Activated CD4-positive, alpha-beta T cell treated with anti-CD3 and anti-CD28 coated beads for 4 hours (primary cell): ENCODE measurements around the gene PLBD2.

Experiments used
- DNase-seq, 2 donors: peaks; one replicate each; pipeline ENCODE4 v3.0.0-alpha.2; 2020

PLBD2 gene

DNA sequence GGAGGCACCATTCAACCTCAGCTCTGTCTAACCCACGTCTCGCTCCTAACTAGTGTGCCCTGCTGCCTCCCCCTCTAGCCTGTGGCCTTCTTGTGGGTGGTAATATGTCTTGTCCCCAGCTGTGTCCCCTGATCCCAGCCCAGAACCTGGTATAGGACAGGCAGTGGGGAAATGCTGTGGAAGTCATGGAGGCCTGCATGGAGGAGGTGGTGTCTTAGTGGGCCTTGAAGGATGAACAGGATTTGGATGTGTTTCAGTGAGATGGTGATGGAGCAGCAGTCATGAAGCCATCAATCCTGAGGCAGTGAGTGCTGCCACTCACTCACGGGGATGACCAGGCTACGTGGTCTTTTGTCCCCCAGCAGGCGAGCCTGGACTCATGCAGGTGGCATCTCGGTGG lies 13.4 kb downstream of the PLBD2 start:
- no peak for DNase-seq

DNA sequence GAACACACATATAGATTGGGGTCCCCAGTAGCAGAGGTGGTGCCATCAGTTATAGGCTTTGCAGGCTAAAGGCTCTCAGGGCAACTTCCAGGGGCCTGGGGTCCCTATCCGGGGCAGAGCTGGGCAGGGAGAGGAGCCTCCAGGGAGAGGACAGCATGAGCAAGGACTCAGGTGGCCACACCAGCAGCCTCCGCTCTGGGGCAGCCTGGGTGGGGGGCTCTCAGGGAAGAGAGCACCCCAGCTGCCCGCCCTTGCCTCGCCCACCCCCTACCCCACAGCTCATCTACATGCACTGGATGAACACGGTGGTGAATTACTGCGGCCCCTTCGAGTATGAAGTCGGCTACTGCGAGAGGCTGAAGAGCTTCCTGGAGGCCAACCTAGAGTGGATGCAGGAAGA lies 14.0 kb downstream of the PLBD2 start:
- DNase-seq = no peak

DNA sequence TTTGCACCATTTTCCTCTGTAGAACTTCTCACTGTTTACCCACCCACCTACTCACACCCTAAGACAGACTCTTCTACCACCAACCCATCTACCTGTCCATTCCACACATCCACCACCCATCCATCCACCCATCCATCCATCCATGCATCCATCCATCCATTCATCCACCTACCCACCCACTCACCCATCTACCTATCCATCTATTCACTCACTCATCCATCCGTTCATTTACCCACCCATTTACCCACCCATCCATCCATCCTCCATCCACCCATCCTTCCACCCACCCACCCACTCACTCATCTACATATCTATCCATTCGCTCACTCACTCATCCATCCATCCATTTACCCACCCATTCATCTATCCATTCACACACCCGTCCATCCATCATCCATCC lies 15.1 kb downstream of the PLBD2 start:
- no peak for DNase-seq

DNA sequence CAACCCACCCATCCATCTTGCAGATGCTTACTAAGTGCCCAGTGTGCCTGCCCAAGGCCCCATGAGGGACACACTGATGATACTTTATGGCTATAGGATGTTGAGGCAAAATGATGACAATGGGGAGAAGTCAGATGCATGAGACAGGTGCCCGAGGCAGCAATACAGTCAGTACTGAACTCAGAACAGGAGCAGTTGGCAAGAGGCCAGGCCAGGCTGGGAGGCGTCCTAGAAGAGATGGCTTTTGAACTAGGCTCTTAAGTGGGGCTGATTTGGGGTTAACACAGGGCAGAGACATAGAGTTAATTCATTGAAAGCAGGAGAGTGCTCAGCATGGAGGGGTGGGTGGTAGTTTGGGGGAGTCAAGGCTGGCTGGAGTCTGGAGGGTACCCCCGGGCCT lies 15.6 kb downstream of the PLBD2 start:
- no peak for DNase-seq

DNA sequence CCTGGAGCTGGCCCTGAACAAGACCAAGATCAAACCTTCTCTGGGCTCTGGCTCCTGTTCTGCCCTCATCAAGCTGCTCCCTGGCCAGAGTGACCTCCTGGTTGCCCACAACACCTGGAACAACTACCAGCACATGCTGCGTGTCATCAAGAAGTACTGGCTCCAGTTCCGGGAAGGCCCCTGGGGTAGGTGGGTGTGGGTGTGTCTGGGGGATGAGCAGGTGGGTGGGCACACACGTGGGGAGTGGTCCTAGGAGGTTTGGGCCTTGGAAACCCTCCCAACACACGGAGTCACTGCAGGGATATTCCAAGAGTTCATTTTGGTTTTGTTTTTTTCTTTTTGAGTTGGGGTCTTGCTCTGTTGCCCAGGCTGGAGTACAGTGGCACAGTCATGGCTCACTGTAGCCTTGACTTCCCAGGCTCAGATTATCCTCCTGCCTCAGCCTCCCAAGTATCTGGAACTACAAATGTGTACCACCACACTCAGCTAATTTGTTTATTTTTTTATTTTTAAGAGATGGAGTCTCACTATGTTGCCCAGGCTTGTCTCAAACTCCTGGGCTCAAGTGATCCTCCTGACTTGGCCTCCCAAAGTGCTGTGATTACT lies 16.5 kb downstream of the PLBD2 start:
- no peak for DNase-seq

DNA sequence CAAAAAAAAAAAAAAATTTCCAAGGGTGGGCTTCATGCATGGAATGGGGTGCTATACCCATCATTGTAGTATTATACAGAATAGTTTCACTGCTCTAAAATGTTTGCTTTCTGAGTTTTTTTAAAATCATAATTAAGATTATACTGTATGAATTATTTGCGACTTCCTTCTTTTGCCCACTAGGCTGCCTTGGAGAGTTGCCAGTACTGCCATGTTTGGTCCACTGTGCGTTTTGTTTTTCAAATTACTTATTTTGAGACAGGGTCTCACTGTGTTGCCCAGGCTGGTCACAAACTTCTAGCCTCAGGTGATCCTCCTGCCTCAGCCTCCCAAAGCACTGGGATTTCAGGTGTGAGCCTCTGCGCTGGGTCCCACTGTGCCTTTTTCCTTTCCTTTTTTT lies 19.9 kb downstream of the PLBD2 start:
- DNase-seq = no peak

DNA sequence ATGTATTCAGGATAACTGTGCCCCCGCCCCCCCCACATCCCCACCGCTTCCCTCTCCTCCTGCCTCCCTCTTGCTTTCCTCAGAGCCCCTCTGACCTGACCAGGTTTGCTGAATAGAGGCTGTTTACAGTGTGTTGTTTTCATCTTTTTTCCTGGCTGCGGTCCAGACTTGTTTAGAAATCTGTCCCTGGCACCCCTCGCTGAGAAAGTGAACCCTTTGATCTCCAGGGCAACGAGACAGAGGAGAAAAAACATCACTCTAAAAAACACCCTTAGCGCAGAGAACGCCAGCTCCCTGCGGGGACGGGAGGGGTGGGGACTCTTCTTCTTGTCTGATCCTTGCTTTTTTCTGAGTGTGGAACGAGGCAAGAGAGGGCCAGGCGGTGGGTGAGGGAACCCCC lies 22.8 kb downstream of the PLBD2 start:
- DNase-seq = no peak

DNA sequence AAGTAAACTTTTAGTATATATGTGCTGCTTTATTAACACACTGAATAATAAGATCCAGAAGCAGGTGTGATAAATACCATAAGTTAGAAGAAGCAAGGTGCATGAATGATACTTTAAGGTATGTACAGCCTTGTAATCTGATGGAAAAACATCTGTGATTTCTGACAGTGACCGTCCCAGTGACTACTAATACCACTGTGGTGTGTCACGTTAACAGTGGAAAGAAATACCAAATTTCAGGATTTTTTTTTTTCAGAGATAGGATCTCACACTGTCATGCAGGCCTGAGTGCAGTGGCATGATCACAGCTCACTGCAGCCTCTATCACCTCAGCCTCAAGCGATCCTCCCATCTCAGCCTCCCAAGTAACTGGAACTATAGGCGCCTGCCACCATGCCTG lies 23.8 kb downstream of the PLBD2 start:
- DNase-seq = no peak

DNA sequence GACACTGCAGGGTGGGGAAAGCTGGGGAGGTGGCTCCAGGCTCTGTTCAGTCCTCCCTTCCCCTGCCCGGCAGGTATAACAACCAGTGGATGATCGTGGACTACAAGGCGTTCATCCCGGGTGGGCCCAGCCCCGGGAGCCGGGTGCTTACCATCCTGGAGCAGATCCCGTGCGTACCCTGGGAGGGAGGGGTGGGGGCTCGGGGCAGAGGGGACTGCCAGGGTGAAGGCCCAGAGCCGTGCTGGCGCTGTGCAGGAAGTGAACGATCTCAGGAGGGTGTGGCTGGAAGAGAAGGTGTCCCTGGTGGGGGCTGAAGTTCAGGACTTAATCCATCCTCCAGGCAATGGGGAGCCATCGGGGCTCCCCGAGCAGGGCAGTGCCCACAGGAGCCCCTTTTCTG lies 26.4 kb downstream of the PLBD2 start:
- DNase-seq = no peak

DNA sequence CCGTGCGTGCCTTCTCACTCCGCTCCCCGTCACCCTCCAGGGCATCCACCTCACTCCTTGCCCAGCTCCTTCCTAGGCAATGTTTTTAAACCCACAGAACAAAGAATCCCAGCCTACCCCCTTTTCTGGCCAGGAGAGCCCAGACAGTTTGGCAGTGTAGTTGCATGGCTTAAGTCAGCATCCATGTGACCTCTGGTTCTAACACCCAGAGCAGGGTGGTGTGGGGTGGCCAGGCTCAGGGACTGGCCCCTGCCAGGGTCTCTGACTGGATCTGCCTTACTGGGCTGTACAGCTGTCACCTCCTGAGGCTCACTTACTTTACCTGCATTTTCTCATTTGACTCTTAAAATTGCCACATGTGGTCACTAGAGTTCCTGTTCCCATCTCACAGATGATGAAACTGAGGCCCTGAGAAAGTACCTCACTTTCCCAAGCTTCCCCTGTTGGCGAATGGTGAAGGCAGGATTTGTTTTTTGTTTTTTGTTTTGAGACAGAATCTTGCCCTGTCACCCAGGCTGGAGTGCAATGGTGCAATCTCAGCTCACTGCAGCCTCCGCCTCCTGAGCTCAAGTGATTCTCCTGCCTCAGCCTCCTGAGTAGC lies 27.0 kb downstream of the PLBD2 start:
- no peak for DNase-seq

DNA sequence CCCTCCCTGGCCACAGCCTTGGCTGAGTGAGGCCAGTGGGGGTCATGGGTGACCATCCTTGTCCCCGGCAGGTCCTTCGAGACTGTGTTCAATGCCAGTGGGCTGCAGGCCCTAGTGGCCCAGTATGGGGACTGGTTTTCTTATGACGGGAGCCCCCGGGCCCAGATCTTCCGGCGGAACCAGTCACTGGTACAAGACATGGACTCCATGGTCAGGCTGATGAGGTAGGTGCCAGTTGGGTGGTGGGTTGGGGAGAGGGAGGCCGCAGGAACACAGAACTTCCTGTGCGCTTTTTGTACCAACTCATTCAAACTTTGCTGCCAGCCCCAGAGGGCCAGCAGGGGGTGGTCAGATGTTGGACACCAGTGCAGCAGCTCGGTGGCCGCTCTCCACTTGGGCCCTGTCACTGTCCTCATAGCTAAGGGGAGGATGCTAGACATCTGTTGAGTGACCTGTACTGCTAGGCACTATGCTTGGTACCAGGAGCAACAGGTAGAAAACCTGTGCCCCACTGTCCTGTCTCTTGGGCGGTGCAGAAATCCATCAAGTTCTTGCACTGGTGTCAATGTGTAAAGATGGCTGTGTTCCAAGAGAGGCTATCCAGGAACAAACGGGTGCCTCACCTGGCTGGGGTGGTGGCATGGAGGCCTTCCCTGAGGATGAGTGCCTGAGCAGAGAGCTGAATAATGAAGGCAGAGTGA lies 28.6 kb downstream of the PLBD2 start:
- DNase-seq = no peak

DNA sequence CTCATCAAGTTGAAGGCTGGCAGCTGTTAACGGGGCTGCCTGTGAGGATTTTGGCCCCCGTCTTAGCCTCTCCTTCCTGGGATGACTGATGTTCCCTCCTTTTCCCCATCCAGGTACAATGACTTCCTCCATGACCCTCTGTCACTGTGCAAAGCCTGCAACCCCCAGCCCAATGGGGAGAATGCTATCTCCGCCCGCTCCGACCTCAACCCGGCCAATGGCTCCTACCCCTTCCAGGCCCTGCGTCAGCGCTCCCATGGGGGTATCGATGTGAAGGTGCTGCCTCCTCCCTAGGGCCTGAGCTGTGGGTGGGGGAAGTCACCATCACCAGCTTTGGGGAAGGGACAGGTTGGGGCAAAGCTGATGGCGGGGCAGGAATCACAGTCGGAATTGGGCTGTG lies 29.2 kb downstream of the PLBD2 start:
- no peak for DNase-seq

DNA sequence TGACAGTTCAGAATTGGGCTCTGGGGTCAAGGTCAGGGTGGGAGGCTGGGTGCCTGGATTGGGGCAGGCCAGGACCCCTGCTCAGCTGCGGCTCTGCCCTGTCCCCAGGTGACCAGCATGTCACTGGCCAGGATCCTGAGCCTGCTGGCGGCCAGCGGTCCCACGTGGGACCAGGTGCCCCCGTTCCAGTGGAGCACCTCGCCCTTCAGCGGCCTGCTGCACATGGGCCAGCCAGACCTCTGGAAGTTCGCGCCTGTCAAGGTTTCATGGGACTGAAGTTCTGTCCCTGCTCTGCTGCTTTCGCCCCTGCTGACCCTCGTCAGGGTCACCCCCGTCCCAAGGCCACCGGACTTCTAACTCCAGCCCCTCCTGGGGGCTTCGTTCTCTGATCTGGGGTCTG lies 30.0 kb downstream of the PLBD2 start:
- no peak for DNase-seq

DNA sequence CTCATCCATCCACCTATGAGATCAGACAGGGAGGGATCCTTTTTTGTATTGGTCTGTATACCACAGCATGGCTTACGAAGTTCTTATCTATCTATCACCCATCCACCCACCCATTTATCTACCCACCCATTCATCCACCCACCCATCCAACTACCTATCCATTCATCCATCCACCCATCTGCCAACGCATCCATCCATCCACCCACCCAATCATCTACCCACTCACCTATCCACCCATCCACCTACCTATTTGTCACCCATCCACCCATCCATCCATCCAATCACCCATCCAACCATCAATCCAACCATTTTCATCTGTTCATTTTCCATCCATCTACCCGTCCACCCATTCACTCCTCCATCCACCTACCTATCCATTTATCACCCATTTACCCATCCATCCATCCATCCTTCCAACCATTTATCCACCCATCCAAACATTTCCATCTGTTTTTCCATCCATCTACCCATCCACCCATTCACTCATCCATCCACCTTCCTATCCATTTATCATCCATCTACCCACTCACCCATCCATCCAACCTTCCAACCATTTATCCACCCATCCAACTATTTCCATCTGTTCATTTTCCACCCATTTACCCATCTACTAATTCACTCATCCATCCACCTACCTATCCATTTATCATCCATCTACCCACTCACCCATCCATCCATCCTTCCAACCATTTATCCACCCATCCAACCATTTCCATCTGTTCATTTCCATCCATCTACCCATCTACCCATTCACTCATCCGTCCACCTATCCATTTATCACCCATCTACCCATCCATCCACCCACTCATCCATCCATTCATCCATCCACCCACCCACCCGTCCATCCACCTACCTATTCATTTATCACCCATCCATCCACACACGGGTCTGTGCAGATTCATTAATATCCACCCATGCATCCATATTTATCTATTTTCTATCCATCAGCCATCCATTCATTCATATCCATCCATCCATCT lies 32.0 kb downstream of the PLBD2 start:
- no peak for DNase-seq

DNA sequence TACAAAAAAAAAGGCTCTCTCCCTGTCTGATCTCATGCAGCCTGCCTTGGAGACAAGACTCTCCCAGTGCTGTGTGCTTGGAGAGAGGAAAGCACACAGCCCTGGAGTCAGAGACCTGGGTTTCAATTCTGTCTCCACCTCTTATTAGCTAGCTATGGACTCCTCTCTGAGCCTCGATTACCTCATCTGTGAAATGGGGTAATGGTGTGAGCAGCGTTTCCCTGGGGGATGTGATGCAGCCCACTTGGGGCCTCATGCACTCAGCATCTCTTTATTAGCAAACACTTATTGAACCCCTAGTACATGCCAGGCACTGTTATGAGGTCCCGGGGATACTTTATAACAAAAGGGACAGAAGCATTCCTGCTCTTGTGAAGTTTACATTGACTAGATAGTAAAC lies 32.8 kb downstream of the PLBD2 start:
- DNase-seq = no peak

DNA sequence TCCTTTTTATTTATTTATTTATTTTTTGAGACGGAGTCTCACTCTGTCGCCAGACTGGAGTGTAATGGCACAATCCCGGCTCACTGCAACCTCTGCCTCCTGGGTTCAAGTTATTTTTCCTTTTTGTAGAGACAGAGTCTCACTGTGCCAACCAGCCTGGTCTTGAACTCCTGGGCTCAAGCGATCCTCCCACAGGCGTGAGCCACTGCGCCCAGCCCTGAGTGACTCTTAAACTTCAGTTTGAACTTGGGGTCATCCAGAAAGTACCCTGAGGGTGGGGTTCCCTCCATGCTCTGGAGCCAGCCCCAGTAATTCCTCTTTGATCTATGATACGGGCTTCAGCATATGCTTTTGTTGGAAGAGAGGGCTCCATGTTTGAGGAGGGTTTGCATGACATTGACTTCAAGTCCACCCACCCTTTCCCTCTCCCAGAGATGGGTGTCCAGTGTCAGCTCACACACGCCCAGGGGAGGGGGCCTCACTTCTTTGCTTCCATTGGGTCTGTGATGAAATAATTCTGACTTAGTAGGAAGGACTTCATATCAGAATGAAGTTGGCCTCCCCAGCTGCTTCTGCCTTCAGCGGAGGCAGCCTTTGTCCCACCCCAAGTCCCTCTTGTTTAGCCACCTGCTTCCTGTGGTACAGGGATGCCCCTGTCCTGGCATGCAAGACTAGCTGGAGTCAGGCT lies 33.4 kb downstream of the PLBD2 start:
- no peak for DNase-seq

DNA sequence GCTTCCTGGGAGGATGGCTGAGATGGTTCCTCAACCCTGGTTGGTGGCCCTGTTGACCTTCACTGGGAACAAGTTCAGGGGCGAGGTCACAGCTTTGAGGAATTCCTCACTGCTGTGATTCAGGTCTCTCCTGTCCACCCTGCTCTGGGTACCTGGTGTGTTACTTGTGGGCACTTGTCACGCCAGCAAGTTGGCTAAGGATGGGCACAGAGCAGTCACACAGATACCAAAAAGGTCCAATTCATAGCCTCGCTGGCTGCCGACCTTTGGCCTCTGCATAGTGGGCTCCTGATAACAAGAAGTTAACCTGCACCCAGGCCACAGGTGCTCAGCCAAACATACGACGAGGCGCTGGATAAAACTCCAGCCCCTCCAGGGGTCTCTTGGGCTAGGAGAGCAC lies 34.1 kb downstream of the PLBD2 start:
- no peak for DNase-seq

DNA sequence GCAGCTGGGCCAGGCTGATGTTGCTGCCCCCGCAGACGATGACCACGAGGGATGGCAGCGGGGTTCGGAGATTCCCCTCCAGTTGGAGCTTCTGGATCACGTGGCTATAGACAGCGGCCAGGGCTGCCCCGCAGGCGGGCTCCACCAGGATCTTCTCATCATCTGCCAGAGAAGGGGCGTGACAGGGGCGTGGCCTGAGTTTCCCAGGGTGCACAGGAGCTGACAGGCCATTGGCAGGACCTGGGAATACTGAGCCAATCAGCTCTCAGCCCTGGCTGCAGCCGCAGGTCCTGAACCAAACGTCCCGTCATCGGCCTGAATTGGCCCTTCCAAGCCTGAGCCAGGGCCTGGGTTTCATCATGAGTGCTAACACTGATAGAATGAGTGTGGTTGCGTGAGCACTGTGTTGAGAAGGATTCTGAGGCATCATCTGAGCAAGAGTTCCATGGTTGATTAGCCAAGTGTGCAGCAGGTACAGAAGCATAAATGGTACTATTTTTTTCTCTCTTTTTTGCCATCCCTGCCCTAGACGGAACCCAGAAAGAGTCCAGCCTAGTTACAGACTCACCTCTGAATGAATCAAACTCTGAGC lies 34.7 kb downstream of the PLBD2 start:
- no peak for DNase-seq

DNA sequence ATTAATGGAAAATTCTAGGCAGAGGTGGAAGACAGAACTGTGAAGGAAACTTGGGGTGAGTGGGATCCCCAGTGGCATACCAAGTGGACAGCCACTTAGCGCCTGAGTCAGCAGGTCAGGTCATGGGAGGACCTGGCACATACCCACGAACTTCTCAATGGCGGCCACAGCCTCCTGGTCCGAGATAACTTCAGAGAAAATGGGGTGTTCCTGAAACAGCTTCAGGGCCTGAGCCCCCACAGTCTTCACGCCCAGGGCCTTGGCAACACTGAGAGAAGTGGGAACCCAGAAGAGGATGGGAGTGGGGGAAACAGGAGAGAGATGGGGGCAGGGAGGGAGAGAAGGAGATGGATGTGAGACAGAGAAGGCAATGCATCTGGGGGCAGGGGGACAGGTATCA lies 35.4 kb downstream of the PLBD2 start:
- DNase-seq = no peak

DNA sequence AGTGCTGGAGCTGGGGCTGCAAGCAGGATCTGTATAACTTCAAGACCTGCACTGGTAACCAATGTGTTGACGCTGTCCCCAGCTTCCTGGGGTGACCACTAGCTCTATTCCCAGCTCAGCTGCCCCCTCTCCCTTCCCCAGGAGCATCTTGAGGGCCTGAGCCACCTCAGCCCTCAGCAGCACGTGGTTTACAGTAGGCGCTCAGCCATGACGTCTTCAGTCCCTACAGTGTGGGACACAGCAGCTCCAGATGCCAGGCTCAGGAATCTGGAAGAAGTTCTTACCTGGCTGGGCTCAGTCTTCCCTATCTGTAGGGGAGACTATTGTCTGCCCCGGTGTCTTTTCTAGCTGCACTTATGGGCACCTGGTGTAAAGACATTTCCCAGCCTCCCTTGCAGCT lies 36.7 kb downstream of the PLBD2 start:
- no peak for DNase-seq

DNA sequence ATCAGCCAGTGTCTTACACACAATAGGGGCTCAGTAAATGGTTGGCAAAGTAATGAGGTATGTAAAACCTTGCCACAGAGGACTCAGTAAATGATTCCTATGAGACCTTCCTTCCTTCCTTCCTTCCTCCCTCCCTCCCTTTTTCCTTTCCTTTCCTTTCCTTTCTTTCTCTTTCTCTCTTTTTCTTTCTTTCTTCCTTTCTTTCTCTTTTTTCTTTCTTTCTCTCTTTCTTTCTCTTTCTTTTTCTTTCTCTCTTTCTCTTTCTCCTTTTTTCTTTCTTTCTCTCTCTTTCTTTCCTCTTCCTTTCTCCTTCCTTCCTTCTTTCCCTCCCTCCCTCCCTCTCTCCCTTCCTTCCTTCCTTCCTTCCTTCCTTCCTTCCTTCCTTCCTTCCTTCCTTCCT lies 37.8 kb downstream of the PLBD2 start:
- DNase-seq = no peak

DNA sequence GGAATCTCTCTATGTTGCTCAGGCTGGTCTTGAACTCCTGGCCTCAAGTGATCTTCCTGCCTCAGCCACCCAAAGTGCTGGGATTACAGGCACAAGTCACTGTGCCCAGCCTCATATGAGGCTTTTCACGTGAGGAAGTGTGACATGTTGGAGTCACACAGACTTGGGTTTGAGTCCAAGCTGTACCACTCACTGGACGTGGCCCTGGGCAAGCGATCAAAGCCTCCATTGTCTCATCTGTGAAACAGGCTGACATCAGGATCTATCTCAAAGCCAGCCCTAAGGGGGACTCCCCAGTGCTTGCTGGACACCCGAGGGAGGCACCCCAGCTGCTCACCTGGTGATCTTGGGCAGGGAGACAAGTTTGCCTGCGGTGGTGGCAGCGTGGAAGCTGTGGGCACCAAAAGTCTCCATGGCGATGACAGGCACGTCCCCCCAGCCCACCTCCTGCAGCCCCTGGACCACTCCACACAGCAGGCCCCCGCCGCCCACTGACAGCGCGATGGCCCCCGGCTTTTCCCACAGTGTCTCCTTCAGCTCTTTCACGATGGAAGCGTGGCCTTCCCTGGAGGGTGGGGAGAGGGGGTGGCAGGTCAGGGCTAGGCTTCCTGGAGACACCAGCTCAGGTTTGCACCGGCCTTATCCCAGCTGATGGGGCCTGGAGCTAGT lies 38.6 kb downstream of the PLBD2 start:
- DNase-seq = no peak
